Measurements from ENCODE around the gene SHLD1. TPM values are rescaled to one million over a fixed set of nuclear protein-coding genes. Genes with fewer than 3 reads are reported as not detected.
"Not testable (repeated sequence)": the region's sequence is repeated elsewhere in the genome, so short reads cannot be mapped to it uniquely, and the experiment has no call there.

The SHLD1 gene
- total and polyA plus RNA-seq, 12 donors, result 3.2 to 8.5 (median 4.8) TPM

DNA sequence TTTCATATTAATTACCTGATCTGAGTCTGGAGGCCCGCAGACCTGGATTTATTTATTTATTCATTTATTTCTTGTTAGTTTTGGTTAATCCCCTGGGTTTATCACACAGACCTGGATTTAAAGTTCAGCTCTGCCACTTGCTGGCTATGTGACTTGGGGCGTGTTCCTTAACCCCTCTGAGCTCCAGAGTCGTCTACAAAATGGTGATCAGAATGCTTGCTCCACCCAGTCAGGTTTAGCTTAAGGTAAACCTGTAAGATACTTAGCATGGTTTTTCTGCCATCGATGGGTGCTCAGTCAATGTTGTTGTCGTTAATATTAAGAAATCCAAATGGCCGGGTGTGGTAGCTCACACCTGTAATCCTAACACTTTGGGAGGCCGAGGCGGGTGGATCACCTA lies 23.4 kb downstream of the SHLD1 start:
- TF ChIP-seq, protein P1, sequence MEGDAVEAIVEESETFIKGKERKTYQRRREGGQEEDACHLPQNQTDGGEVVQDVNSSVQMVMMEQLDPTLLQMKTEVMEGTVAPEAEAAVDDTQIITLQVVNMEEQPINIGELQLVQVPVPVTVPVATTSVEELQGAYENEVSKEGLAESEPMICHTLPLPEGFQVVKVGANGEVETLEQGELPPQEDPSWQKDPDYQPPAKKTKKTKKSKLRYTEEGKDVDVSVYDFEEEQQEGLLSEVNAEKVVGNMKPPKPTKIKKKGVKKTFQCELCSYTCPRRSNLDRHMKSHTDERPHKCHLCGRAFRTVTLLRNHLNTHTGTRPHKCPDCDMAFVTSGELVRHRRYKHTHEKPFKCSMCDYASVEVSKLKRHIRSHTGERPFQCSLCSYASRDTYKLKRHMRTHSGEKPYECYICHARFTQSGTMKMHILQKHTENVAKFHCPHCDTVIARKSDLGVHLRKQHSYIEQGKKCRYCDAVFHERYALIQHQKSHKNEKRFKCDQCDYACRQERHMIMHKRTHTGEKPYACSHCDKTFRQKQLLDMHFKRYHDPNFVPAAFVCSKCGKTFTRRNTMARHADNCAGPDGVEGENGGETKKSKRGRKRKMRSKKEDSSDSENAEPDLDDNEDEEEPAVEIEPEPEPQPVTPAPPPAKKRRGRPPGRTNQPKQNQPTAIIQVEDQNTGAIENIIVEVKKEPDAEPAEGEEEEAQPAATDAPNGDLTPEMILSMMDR (IDR thresholded peaks at IDR 0.05), result no peak
- peaks cover 0 to 19% (median 0%) of the 10 kb centered on the region in 9 donors for H3K4me1 ChIP-seq
- ATAC-seq (no peak), DNase-seq (no peak)
- H3K27me3 ChIP-seq, result no peaks in the 10 kb centered on the region
- 97 to 98% methylated on average over 8 of the region's 8 CpGs for WGBS, 2 donors
- no peak overlapping the region for H3K4me3 ChIP-seq
- H3K9me3 ChIP-seq, result no peaks in the 10 kb centered on the region
- intact Hi-C loops (cut with DNase I), result no loop called here
- peaks cover 0 to 65% (median 22%) of the 10 kb centered on the region in 9 donors for H3K36me3 ChIP-seq
- H3K27ac ChIP-seq, result no peak overlapping the region

DNA sequence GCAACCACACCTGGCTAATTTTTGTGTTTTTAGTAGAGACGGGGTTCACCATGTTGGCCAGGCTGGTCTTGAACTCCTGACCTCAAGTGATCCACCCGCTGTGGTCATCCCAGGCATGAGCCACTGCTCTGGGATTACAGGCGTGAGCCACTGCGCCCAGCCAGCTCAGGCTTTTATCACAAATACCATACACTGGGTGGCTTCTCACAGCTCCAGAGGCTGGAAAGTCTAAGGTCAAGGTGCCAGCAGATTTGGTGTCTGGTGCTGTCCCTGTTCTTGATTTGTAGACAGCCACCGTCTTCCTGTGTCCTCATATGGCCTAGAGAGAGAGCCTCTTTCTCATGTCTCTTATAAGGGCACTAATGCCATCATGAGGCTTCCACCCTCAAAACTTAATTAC lies 25.9 kb downstream of the SHLD1 start:
- DNase-seq (no peak), ATAC-seq (peak in 3 of 8 donors; percentile 26 to 46 (median 42))
- TF ChIP-seq, protein P1 (IDR thresholded peaks at IDR 0.05), result no peak
- intact Hi-C loops (cut with DNase I), result no loop called here
- H3K4me3 ChIP-seq, result no peak overlapping the region
- H3K4me1 ChIP-seq, result peaks cover 0 to 18% (median 4%) of the 10 kb centered on the region in 9 donors
- no peak overlapping the region for H3K27ac ChIP-seq
- H3K27me3 ChIP-seq, result no peaks in the 10 kb centered on the region
- WGBS, 2 donors, result 81 to 82% methylated on average over 5 of the region's 5 CpGs
- no peaks in the 10 kb centered on the region for H3K9me3 ChIP-seq
- peaks cover 0 to 65% (median 22%) of the 10 kb centered on the region in 9 donors for H3K36me3 ChIP-seq

DNA sequence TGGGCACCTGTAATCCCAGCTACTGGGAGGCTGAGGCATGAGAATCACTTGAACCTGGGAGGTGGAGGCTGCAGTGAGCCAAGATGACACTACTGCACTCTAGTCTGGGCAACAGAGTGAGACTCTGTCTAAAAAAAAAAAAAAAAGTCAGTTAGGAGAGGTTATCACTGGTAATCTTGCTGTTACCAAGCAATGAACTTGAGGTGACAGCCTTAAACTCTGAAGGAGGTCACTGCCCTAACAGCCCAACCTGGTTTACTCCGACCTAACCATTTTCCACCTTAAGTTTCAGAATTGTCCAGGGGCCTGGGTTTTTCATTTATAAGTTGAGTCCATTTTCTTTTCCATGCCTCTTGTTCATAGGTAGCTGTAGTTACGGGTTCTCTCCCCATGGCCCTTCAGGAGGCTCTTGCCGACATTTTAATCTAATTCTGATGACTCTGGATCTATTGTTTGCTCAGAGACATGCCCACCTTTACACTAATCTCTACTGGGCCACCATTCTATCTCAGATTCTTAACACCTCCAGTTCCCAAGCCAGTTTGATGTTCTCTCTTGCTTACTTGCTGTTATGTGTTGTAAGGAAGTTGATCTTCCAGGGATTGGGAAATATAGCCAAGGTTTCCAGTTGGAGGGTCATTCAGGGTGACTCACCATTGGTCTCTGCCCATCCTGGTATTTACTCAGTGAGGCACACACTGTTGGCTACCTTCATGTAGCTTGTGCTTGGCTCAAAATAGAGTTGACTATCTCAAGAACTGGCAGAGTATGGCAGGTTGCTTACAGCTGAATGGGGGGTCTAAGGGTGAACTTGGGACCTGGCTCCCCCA lies 29.1 kb downstream of the SHLD1 start:
- Histone ChIP-seq H3K27me3 (no peaks in the 10 kb centered on the region), H3K4me1 (peaks cover 0 to 33% (median 5%) of the 10 kb centered on the region in 9 donors), H3K36me3 (peaks cover 0 to 56% (median 11%) of the 10 kb centered on the region in 9 donors), H3K4me3 (no peak overlapping the region), H3K9me3 (no peaks in the 10 kb centered on the region), H3K27ac (no peak overlapping the region)
- ATAC-seq, result peak in 4 of 8 donors; percentile 51 to 82 (median 69)
- 92 to 99% methylated on average over 3 of the region's 3 CpGs for WGBS, 2 donors
- TF ChIP-seq, protein P1 (IDR thresholded peaks at IDR 0.05), result no peak
- intact Hi-C loops (cut with DNase I), result no loop called here
- DNase-seq, result no peak

DNA sequence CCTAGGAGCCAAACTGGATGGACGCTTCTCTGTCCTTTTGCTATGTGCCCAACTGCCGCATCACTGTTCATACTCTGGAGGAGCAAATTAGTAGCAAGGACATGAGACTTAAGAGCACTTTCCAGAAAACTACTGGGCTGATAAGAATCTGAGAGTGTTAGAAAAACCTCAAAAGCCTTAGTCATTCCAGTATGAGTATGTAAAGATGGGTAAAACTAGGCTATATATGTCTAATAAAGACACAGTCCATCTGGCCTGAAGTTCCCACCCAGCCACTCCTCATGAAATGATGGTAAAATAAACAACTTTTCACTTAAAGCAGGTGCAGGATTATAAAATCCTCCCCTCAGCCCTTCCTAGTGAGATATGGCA lies 30.6 kb downstream of the SHLD1 start:
- H3K9me3 ChIP-seq, result no peaks in the 10 kb centered on the region
- peak overlapping the region in 1 of 10 donors; percentile 49 for H3K27ac ChIP-seq
- peaks cover 0 to 50% (median 9%) of the 10 kb centered on the region in 9 donors for H3K36me3 ChIP-seq
- no peak for DNase-seq
- H3K4me1 ChIP-seq, result peaks cover 0 to 33% (median 5%) of the 10 kb centered on the region in 9 donors
- H3K27me3 ChIP-seq, result no peaks in the 10 kb centered on the region
- ATAC-seq, result no peak
- 97 to 100% methylated on average over 2 of the region's 2 CpGs for WGBS, 2 donors
- TF ChIP-seq, protein P1 (IDR thresholded peaks at IDR 0.05), result no peak
- no peak overlapping the region for H3K4me3 ChIP-seq
- intact Hi-C loops (cut with DNase I), result loop anchor here in 3 of 10 donors (10.0 kb wide), 2 partner anchors 256 to 294 kb away; no protein-coding TSS in a partner anchor

DNA sequence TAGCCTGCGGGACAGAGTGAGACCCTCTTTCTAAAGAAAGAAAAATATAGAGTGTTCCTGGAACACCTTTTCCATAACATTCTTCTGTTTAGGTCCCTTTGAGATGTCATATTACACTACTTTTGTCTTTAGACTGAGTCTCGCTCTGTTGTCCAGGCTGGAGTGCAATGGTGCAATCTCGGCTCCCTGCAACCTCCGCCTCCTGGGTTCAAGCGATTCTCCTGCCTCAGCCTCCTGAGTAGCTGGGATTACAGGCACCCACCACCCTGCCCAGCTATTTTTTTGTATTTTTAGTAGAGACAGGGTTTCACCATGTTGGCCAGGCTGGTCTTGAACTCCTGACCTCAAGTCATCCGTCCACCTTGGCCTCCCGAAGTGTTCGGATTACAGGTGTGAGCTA lies 31.2 kb downstream of the SHLD1 start:
- H3K4me3 ChIP-seq, H3K27me3 ChIP-seq, H3K9me3 ChIP-seq, ATAC-seq, DNase-seq: not testable (repeated sequence)
- H3K27ac ChIP-seq, result peak overlapping the region in 2 of 10 donors; percentile 28 to 49
- intact Hi-C loops (cut with DNase I), result loop anchor here in 3 of 10 donors (10.0 kb wide), 2 partner anchors 257 to 293 kb away; no protein-coding TSS in a partner anchor
- peaks cover 0 to 33% (median 5%) of the 10 kb centered on the region in 9 donors for H3K4me1 ChIP-seq
- H3K36me3 ChIP-seq, result peaks cover 0 to 46% (median 5%) of the 10 kb centered on the region in 9 donors
- 82 to 85% methylated on average over 8 of the region's 8 CpGs for WGBS, 2 donors
